Endothelial cell of umbilical vein (primary cell): ENCODE data around the gene MAPK6. TPM values are rescaled to one million over a fixed set of nuclear protein-coding genes. Genes with fewer than 3 reads are reported as not detected.

Experiments used
- BruUV-seq: library from RNA; stranded (reverse); fragments of 400-500 nt; replicated peaks from 2 replicates; lab custom pipeline; 2021; lab: Mats Ljungman, UMichigan
- CTCF ChIA-PET: fragments of 300-600, 350-600 bp; sonication (Branson Sonifier 250); formaldehyde crosslinking; loops from one replicate; lab custom pipeline; 2021; ENCODE audit warnings: antibody characterized with exemption, inconsistent platforms; lab: Charles Lee
- POLR2A ChIA-PET: fragments of 300-600, 350-600 bp; sonication (Branson Sonifier 250); formaldehyde crosslinking; loops from one replicate; lab custom pipeline; 2021; ENCODE audit warnings: antibody characterized with exemption, inconsistent platforms; lab: Charles Lee
- DNase-seq: peaks from one replicate; pipeline ENCODE4 v3.0.0-alpha.2; 2011; ENCODE audit warnings: low read depth, low spot score
- FAIRE-seq: peaks from 2 replicates; lab custom pipeline; 2011; peaks lifted over from hg19 to GRCh38; lab: Jason Lieb, UNC
- H2AFZ ChIP-seq: 2 replicates; pipeline ENCODE4 v1.6.0; 2012; ENCODE audit warnings: low read depth, low read length, control low read depth, inconsistent platforms
- H3K27ac ChIP-seq: 2 replicates; pipeline ENCODE4 v1.5.1; 2011; ENCODE audit warnings: low read depth, mild to moderate bottlenecking, control low read depth, low read length, moderate library complexity; ENCODE audit not compliant: insufficient read depth
- H3K27me3 ChIP-seq, 2 experiments: 2 replicates each; pipeline versions ENCODE4 v1.6.0 to v1.6.1; 2011; ENCODE audit warnings: low read length in 2 of 2, mixed read lengths in 1 of 2; ENCODE audit not compliant: control insufficient read depth in 2 of 2, insufficient read depth in 2 of 2
- H3K36me3 ChIP-seq, 2 experiments: 2 replicates in 1 of 2; 3 replicates in 1 of 2; pipeline ENCODE4 v1.5.1; 2011; ENCODE audit warnings: low read length in 2 of 2, mild to moderate bottlenecking in 1 of 2, moderate library complexity in 1 of 2; ENCODE audit not compliant: control insufficient read depth in 2 of 2, insufficient read depth in 2 of 2; ENCODE audit errors: extremely low read depth in 1 of 2
- H3K4me1 ChIP-seq: 3 replicates; pipeline ENCODE4 v1.5.1; 2011; ENCODE audit warnings: mild to moderate bottlenecking, low read length; ENCODE audit not compliant: control insufficient read depth, insufficient read depth; ENCODE audit errors: extremely low read depth
- H3K4me2 ChIP-seq: 2 replicates; pipeline ENCODE4 v1.6.1; 2011; ENCODE audit warnings: low read length, control low read depth, mixed read lengths; ENCODE audit not compliant: insufficient read depth
- H3K4me3 ChIP-seq, 3 experiments: fragments of 200-600 bp in 1 of 3; sonication (generic), shearing (Covaris generic) in 1 of 3; replicated peaks in 1 of 3; 2 replicates each; pipeline ENCODE4 v1.5.1; 2011 to 2016; ENCODE audit warnings: control low read depth in 3 of 3, low read length in 3 of 3, mild to moderate bottlenecking in 2 of 3, inconsistent platforms in 1 of 3, low read depth in 1 of 3, moderate library complexity in 1 of 3; ENCODE audit not compliant: insufficient read depth in 1 of 3
- H3K79me2 ChIP-seq: 2 replicates; pipeline ENCODE4 v1.6.0; 2012; ENCODE audit warnings: low read length, inconsistent platforms; ENCODE audit not compliant: control insufficient read depth, insufficient read depth
- H3K9ac ChIP-seq: replicated peaks from 2 replicates; pipeline ENCODE3; 2011; ENCODE audit warnings: low read length, control low read depth; ENCODE audit not compliant: insufficient read depth; ENCODE audit errors: extremely low read depth
- H3K9me1 ChIP-seq: replicated peaks from 3 replicates; pipeline ENCODE4 v1.6.0; 2011; ENCODE audit warnings: mild to moderate bottlenecking, low read length; ENCODE audit not compliant: control insufficient read depth, insufficient read depth; ENCODE audit errors: extremely low read depth
- H3K9me3 ChIP-seq: replicated peaks from 2 replicates; pipeline ENCODE4 v1.5.1; 2012; ENCODE audit warnings: low read length, inconsistent platforms; ENCODE audit not compliant: control insufficient read depth, insufficient read depth
- H4K20me1 ChIP-seq: replicated peaks from 2 replicates; pipeline ENCODE3; 2011; ENCODE audit warnings: mild to moderate bottlenecking, low read length; ENCODE audit not compliant: control insufficient read depth, insufficient read depth; ENCODE audit errors: extremely low read depth
- CTCF ChIP-seq, 2 donors: IDR thresholded peaks; 1 replicate in 1 of 2; 2 replicates in 1 of 2; pipeline ENCODE4 v1.5.1; 2011; ENCODE audit warnings: low read length in 2 of 2, mild to moderate bottlenecking in 2 of 2, moderate library complexity in 2 of 2, control low read depth in 1 of 2, inconsistent platforms in 1 of 2, low read depth in 1 of 2; ENCODE audit not compliant: insufficient read depth in 1 of 2; ENCODE audit errors: extremely low read depth in 1 of 2
- EZH2 ChIP-seq: IDR thresholded peaks from 2 replicates; pipeline ENCODE4 v1.6.1; 2012; ENCODE audit warnings: borderline replicate concordance, low read depth, mild to moderate bottlenecking, moderate library complexity, low read length, inconsistent platforms; ENCODE audit not compliant: severe bottlenecking
- FOS ChIP-seq: IDR thresholded peaks from 2 replicates; pipeline ENCODE4 v1.6.1; 2011; ENCODE audit warnings: mild to moderate bottlenecking, low read length, moderate library complexity, borderline replicate concordance; ENCODE audit not compliant: insufficient read depth
- GATA2 ChIP-seq: IDR thresholded peaks from 2 replicates; pipeline ENCODE4 v1.7.0; 2011; ENCODE audit warnings: low read depth, mild to moderate bottlenecking, moderate library complexity, mixed read lengths, low read length; ENCODE audit not compliant: insufficient read length, insufficient read depth
- JUN ChIP-seq: IDR thresholded peaks from 2 replicates; pipeline ENCODE4 v1.6.1; 2011; ENCODE audit warnings: borderline replicate concordance, low read depth; ENCODE audit not compliant: insufficient read length, insufficient read depth
- MAX ChIP-seq: IDR thresholded peaks from 2 replicates; pipeline ENCODE4 v1.6.1; 2011; ENCODE audit not compliant: insufficient read depth, insufficient read length
- MYC ChIP-seq: IDR thresholded peaks from one replicate; pipeline ENCODE4 v1.6.1; 2011; ENCODE audit warnings: mild to moderate bottlenecking, low read depth, low read length
- POLR2A ChIP-seq: IDR thresholded peaks from 2 replicates; pipeline ENCODE4 v1.6.1; 2012; ENCODE audit warnings: low read depth, mild to moderate bottlenecking, control low read depth, low read length
- POLR2AphosphoS5 ChIP-seq: IDR thresholded peaks from 2 replicates; pipeline ENCODE4 v1.6.1; 2012; ENCODE audit warnings: low read depth, mild to moderate bottlenecking, control low read depth, low read length, moderate library complexity; ENCODE audit not compliant: insufficient read depth
- dilution Hi-C: fragments of 300-500 bp; cut with MboI; formaldehyde crosslinking; loops from one replicate; pipeline ENCODE4 v1.15.0; 2019; ENCODE audit warnings: low sequenced_read_pairs; ENCODE audit not compliant: extremely low pct_ligation_motif_present
- intact Hi-C: fragments of 100-400 bp; cut with micrococcal nuclease; formaldehyde crosslinking; loops from one replicate; pipeline ENCODE4 v1.10.0; 2022
- polyA plus RNA-seq, 4 experiments: library from polyadenylated mRNA; depleted of rRNA in 3 of 4; stranded (reverse) in 3 of 4; unstranded in 1 of 4; fragments of >200 nt; gene quantifications; 2 replicates each; pipeline versions ENCODE4 v1.2.1 to v1.2.3, GENCODE V29; 2011 to 2012; ENCODE audit warnings: missing spikeins in 1 of 4
- total RNA-seq: library from RNA; stranded (reverse); gene quantifications from 2 replicates; pipeline ENCODE4 v1.2.3, GENCODE V29; 2021

The MAPK6 gene
- total and polyA plus RNA-seq, 2 donors (not counting 3 experiments of a cell fraction or from before 2014, with no cell fraction given): 10.9 to 37.4 TPM

- no TSS peak for BruUV-seq
- no peaks in the 10 kb centered on the region for H3K9me3 ChIP-seq
- H3K4me2 ChIP-seq: peak overlapping the region; percentile 46
- H3K9ac ChIP-seq: no peak overlapping the region
- no peaks in the 10 kb centered on the region for H4K20me1 ChIP-seq
- H2AFZ ChIP-seq: no peak overlapping the region
- DNase-seq (peak; percentile 66), FAIRE-seq (peak; percentile 67)
- H3K79me2 ChIP-seq: no peaks in the 10 kb centered on the region
- no peak overlapping the region for H3K4me3 ChIP-seq
- TF ChIP-seq POLR2AphosphoS5: peak; percentile 26
- TF ChIP-seq POLR2A: no peak
- peak overlapping the region; percentile 49 for H3K27ac ChIP-seq
- dilution Hi-C loops (no loop called here), intact Hi-C loops (no loop called here)
- no peaks in the 10 kb centered on the region for H3K27me3 ChIP-seq
- no peaks in the 10 kb centered on the region for H3K9me1 ChIP-seq
- ChIA-PET POLR2A (no interaction called here), CTCF (interaction anchor here (1.8 kb wide), 1 partner anchor 70 kb away, joined by 4 read pairs; no protein-coding TSS in a partner anchor)
- no peaks in the 10 kb centered on the region for H3K36me3 ChIP-seq
- peaks cover 44% of the 10 kb centered on the region for H3K4me1 ChIP-seq
Observed at GRCh38 chr15:52008698-52009434, 10.2 kb upstream of the MAPK6 start.

- H3K9ac ChIP-seq: no peak overlapping the region
Observed at GRCh38 chr15:52010633-52011595, 8.1 kb upstream of the MAPK6 start.

More at GRCh38 chr15:52010633-52011595, 8.1 kb upstream of the MAPK6 start:
- TF ChIP-seq POLR2A: no peak
- no peak for TF ChIP-seq MAX
- no peak for TF ChIP-seq POLR2AphosphoS5
- no peak for TF ChIP-seq CTCF (IDR thresholded peaks at IDR 0.05; ENCODE audit: extremely low read depth in 1 of 2, insufficient read depth in 1 of 2, low read depth in 1 of 2, low read length in 2 of 2)
- TF ChIP-seq MYC: no peak
- no peak for TF ChIP-seq JUN
- no peak for TF ChIP-seq EZH2
- no peak for TF ChIP-seq GATA2
- no peak for TF ChIP-seq FOS
- CTCF ChIA-PET: interaction anchor here (1.5 to 1.9 kb wide), 2 partner anchors 10 to 18 kb away, joined by 4 to 6 read pairs; no protein-coding TSS in a partner anchor
- DNase-seq (no peak), FAIRE-seq (no peak)
- no peaks in the 10 kb centered on the region for H3K9me1 ChIP-seq
- no peaks in the 10 kb centered on the region for H3K36me3 ChIP-seq
- no TSS peak for BruUV-seq
- H3K79me2 ChIP-seq: no peaks in the 10 kb centered on the region
- POLR2A ChIA-PET: no interaction called here
- no peaks in the 10 kb centered on the region for H3K27me3 ChIP-seq
- no peak overlapping the region for H3K4me3 ChIP-seq
- no peaks in the 10 kb centered on the region for H4K20me1 ChIP-seq
- H3K9me3 ChIP-seq: no peaks in the 10 kb centered on the region
- dilution Hi-C loops (no loop called here), intact Hi-C loops (no loop called here)
- peaks cover 39% of the 10 kb centered on the region for H3K4me1 ChIP-seq
- H2AFZ ChIP-seq: peak overlapping the region; percentile 38
- H3K4me2 ChIP-seq: no peak overlapping the region
- H3K27ac ChIP-seq: no peak overlapping the region
